HG03469 (cell line): ENCODE results near the gene GJB2.

Experiments used
- ATAC-seq: cut with Tn5 transposase; IDR thresholded peaks from one replicate; pipeline ENCODE4 v1.9.1; 2021; ENCODE audit warnings: mild to moderate bottlenecking, moderate library complexity, moderate number of reproducible peaks; ENCODE audit not compliant: unreplicated experiment

Gene GJB2

DNA sequence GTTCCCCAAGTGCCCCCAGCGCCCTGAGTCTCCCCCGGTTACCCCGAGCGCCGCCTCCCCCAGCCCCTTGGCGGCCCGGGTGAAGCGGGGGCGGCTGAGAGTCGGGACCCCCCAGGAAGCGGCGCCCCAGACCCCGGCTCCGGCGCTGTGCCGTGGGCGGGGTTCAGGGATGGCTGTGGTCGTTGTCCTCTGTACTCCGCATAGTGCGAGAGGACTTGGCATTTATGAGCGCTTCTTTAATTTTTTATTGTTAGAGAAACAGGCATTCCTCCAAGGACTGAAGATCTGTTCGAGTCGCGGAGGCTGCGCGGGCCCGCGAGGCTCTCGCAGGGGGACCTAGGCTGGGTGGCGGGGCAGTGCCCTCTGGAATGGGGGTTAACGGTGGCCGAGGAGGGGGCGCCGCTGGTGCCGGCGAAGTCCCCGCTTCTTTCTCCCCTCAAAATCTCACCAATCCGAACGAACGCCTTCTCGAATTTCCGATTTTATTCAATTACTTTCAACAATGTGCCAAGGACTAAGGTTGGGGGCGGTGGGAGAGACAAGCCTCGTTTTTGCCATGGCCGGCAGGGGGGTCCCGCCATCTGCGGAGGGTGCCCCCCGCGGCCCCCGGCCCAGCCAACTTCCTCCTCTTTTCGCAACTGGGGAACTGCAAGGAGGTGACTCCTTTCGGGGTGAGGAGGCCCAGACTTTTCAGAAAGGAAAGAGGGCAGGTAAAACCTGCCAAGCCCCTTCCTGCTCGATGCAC, 596 bp upstream of the GJB2 start:
- ATAC-seq = no peak

DNA sequence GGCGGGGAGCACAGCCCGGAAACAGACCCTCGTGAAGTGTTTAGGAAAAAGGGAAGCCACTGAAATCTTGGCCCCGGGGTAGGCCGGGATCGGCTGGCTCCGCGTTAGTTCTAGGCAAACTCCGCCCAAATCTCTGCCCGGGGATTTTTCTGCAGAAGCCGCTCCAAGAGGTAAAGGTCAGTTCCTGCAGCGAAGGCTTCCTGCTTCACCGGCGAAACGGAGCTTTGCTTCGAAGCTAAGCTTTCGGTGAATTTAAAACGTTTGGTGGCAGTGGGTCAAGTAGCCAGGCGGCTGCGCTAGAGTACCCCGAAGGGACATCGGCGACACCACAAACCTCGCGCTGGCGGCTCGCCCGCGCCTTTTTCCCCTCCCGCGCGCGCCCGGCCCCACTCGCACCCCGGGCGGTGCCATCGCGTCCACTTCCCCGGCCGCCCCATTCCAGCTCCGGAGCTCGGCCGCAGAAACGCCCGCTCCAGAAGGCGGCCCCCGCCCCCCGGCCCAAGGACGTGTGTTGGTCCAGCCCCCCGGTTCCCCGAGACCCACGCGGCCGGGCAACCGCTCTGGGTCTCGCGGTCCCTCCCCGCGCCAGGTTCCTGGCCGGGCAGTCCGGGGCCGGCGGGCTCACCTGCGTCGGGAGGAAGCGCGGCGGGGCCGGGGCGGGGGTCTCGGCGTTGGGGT, 441 bp downstream of the GJB2 start:
- no peak for ATAC-seq

DNA sequence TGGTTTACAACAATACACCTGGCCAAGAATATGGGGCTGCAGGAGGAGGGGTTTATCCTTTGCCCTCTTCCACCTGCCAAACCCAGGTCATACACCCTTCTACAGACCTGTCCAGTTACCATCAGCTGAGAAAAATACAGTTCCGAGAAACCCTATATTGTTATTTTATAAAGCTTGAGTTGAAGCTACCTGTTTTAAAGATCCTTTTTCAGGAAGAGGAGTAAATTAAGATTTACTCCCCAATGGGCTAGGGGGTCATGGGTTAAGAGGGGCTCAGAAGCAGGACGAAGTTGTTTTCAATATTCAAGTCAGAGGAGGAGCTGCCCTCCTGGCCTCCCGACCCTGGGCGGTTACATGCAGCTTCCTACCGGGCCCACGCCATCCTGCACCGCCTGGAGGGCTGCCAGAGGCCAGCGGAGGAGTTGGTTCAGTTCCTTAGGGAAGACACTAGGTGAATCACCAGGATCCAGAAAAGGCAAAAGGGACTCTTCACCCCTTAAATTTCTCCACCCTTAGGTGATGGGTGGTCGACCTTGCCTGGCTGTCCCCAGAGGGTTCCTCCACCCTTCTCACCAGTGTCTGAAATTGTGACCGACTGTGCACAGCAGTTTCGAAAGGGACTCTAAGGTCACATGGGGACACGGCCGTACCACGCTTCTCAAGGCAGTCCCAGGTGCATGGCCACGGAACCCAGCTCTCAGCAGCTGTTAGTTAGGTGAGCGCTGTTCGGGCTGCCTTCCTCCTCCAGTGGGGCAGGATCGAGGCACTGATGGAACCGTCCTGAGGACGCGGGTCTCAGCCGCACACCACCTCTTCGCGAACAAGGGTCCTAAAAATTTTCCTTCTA, 1.2 kb downstream of the GJB2 start:
- no peak for ATAC-seq

DNA sequence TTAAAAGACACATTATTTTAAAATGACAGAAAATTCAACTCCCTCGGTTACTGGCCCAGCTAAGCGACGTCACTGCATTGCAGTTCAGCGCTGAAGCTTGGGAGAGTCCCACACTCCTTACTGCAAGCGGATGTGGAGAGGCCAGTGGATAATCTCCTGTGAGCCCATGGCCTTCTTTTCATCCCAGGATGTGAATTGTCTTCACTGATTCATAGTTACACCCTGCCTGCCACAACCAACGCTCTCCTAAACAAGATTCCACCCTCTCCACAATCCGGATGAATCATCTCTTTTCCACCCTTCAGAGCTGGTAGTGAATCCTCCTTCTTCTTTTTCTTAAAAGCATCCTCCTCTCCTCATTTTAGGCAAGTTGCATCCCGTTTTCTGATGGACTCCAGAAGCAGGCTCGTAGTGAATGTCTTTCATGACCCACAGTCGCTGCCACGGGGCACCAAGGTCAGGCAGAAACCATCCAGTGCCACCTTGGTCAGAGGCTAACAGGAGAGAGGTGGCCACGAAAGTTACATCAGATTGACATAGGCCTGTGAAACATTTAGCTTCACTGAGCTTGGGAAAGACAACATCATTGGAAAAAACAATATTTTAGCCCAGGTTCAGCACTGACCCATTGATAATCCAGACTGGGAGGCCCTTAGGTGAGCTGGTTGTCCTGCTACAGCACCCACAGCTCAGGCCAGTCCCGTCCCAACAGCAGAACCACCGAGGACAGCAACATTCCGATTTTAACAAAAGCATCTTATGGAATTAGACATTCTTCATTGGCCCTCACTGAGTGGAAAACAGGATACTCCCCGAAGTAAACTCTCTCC, 2.0 kb downstream of the GJB2 start:
- ATAC-seq = no peak

DNA sequence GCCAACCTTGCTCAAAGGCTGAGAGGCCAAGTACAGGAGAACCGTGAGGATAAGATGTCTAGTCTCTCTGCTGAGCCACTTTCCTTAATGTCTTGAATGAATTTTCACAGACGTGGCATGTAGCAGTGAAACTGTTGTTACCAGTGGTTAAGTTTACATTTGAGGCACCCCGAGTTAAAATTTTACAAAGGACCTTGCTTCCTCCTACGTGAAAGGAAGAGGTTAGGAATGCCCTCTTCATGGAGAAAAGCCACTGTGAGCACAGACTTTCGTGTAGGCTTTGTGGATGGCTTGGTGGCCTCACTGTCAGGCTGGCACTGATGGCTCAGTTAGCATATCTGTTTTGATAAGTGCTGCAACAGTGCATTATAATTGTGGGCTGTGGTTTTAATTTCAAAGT, 2.7 kb downstream of the GJB2 start:
- no peak for ATAC-seq

DNA sequence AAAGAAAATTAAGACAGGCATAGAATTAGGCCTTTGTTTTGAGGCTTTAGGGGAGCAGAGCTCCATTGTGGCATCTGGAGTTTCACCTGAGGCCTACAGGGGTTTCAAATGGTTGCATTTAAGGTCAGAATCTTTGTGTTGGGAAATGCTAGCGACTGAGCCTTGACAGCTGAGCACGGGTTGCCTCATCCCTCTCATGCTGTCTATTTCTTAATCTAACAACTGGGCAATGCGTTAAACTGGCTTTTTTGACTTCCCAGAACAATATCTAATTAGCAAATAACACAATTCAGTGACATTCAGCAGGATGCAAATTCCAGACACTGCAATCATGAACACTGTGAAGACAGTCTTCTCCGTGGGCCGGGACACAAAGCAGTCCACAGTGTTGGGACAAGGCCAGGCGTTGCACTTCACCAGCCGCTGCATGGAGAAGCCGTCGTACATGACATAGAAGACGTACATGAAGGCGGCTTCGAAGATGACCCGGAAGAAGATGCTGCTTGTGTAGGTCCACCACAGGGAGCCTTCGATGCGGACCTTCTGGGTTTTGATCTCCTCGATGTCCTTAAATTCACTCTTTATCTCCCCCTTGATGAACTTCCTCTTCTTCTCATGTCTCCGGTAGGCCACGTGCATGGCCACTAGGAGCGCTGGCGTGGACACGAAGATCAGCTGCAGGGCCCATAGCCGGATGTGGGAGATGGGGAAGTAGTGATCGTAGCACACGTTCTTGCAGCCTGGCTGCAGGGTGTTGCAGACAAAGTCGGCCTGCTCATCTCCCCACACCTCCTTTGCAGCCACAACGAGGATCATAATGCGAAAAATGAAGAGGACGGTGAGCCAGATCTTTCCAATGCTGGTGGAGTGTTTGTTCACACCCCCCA, 3.8 kb downstream of the GJB2 start:
- no peak for ATAC-seq

DNA sequence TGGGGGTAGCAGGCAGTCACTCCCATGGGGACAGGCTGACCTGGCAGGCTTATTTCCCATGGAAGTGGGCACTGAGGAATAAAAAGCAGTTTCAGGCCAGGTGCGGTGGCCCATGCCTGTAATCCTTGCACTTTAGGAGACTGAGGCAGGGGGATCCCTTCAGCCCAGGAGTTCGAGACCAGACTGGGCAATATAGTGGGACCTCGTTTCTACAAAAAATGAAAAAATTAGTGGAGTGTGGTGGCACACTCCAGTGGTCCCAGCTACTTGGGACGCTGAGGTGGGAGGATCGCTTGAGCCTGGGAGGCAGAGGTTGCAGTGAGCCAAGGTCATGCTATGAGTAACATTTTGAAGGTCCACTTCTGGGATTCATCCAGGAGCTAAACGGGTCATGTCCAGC, 6.0 kb downstream of the GJB2 start:
- ATAC-seq = no peak

DNA sequence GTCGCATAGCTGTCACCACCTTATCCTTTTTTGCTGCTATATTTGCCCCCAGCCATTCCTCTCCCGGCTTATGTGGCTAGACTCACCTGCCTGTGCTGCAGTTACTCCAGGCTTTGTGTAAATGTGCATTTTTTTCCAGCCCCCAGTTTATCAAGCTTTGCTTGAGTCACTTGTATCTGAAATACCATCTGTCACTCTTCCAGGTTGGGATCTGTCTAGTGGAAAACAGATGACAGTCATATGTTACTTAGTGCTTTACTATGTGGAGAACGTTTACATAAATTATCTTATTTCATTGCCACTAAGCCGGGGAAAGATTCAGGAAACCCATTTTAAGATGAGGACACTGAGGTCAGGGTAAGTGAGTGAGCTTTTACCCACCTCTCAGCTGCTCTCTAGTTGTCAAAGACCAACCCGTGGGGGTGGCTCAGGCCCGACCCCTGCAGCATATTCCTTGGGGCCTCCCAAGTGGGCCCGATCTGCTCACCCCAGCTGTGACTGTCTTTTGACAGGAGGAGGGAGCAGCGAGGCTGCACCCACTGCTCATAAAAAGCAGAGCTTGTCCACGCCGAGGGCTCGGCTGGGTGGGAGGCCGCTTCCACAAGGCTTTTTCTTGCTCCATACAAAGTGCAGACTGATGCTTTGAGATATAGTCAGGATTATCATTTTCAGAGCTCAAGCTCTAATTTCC, 7.2 kb downstream of the GJB2 start:
- no peak for ATAC-seq

DNA sequence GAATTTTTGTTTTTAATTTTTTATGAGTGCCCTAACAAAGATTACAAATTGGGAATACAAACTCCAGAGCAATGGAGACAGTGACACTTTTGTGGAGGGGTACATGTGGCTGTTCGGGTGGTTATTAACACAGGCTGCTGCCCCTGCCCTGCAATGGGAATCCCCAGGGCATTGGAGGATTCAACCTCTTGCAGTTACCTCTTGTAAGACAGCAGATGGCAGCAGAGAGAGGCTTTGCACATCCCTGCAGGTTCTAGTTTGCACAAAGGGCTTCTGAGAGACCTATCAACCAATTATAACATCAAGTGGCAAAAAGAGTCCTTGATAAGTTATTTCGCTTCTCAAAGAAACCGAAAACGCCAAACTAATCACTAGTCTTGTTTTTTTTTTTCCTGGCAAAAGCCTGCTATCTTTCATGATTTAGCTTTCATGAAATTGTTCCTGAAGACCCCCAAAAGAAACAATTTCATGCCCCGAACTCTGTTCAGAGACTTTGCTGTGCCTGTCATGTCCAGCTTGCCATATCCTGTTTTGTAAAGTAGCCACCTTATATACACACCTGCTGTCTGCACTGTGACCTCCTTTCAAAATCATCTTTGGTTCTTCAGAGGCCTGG, 10.4 kb downstream of the GJB2 start:
- ATAC-seq = peak; percentile 79

DNA sequence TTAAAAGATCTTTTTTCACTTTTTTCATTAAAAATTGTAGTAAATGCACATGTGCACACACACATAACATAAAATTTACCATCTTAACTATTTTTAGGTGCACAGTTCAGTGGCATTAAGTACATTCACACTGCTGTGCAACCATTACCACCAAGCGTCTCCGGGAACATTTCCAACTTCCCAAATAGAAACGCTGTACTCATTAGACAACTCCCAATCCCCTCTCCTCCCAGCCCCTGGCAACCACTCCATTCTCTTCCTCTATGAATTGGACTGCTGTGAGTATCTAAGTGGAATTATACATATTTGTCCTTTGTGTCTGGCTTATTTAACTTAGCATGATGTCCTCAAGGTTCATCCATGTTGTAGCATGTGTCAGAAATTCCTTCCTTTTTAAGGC, 11.6 kb downstream of the GJB2 start:
- no peak for ATAC-seq

DNA sequence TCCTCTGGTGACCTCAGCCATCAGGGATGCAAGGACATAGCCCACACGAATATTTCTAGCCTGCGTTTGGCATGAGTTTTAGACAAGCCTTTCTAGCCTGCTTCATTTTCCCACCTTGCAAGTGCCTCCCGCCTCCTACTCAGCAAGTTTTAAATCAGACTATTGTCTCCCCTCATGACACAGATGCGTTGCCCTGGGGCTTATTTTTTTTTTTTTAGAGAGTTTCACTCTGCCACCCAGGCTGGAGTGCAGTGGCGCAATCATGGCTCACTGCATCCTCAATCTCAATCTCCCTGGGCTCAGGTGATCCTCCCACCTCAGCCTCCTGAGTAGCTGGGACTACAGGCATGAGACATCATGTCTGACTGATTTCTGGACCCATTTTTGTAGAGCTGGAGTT, 14.6 kb downstream of the GJB2 start:
- no peak for ATAC-seq

DNA sequence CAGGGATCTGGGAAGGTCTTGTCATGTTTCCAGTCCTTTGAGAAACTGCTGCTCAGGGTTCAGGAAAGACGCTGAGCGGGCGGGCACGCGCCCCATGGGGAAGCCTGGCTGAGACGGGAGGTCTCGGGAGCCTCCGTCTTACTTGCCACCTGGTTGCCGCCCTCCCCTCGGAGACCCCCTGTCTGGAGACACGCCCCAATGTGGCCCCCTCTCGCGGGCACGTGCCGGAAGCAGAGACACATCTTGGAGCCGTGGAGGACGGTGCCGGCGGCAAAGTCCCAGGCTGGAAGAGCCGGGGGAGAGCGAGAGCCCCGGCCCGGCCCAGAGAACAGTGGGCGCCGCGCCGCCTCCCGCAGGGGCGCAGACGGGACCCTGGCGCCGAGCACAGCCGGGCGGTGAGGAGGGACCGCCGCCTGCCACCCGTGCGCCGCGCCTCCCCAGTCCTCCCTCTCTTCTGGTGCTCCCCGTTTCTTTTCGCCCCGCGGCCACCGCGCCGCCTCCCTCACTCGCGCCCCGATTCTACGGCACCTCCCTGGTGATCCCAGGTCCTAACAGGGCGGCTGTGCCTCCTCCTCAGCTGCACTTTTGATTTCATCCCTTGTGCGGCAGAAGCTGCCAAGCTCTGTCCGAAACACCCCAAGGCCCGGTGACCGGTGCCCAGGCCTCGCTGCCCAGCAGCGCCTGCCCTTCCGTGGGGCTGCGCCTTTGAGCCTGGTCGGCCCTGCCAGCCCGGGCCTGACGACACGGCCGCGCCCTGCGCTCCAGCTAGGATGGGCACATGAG, 15.5 kb downstream of the GJB2 start:
- no peak for ATAC-seq

DNA sequence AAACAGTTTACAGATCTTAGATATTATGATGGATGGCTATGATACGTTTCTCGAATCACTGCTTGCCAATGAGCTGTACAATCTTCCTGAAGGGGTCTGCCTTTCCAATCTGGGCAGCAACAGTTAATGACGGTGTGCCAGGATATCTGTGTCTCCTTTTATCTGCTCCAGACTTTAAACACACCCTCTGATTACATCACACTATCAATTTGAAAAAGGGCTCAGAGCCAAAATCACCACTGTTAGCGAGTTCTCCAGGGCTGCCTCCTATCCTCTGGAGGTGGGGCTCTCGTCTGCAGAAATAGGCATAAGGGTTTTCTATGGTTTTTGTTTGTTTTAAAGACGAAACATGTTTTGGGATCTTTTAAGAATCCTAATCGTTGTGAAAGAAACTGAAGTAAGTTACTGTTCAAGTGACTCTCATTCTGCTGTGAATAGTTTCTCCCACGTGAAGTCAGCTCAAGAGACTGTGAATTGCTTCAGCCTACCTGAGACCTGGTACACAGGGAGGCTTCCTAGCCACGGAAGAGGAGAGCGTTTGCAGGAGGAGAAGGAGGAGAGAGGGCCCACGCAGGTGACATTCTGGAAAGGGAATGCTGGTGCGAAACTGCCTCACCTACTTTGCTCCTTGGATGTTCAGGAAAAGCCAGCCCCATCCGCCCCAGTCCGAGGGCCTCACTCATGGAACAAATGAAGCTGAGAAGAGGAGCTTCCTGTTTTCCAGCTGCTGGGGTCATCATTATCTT, 16.7 kb downstream of the GJB2 start:
- no peak for ATAC-seq

DNA sequence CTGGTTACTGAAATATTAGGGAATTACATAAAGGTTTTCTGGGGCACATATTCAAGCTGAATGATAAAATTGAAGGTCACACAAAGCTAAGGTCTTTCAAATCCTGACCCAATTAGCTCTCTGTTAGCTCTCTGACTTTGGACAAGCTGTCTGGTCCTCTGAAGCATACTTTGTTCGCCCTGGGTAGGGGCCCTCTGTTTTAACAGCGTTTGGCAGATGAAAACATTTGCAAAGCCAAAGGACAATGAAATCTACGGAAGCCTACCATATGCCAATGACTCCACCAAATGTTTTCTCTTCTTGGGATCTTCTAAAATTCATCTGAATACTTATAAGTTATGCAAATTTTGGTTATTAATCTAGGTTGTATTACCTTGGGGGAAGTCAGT, 17.3 kb downstream of the GJB2 start:
- ATAC-seq = no peak

DNA sequence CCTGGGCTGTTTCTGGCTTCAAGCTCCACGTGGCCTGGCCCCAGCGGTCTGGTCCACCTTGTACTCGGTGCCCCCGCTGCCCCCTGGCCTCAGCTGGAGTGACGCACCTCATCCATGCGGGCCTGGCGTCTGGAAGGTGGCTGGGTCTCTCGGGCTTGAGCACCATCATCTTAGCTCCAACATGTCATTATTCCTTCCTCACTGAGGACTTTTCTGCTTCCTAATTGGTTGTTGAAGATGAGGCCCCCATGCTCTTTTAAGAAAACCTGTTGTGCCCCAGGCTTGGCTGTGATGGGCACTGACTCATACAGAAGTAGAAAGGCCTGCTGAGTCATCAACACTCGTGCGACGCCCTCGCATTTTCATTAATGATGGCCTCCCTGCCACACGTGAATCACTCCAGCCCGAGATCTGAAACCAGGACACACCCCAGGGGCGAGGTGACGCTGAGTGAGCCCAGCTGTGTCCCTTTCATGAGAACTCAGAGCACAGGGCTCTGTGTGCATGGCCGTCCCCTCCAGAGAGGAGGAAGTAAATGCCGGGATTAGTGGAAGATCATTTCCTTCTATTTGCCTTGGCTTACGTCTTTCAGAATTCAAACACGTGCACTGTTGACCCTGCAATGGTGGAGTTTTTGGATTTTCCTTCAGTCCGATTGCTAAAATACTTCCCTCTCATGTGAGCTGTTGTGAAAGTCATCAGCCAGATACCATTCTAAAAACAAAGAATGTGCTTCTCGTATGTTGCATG, 17.9 kb downstream of the GJB2 start:
- ATAC-seq = peak; percentile 74

DNA sequence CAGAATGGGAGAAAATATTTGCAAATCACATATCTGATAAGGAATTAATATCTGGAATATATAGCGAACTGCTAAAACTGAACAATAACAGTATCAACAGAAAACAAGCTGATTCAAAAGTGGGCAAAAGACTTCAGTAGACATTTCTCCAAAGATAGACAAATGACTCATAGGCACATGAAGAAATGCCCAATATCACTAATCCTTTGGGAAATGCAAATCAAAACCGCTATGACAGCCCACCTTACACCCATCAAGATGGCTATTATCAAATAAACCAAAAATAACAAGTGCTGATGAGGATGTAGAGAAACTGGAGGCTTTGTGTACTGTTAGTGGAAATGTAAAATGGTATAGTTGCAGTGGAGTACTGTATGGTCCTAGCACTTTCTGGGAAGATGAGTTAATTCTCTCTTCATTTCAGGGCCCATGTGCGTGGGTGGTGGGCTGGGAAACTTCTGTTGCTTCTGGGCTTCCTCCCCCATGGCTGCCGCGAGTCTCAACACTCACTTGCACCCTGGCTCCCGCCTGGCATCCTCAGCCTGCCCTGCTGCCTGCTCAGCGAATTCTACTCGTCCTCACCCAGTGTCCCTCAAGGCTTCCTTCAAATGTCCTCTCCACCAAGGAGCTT, 19.5 kb downstream of the GJB2 start:
- ATAC-seq = no peak
